Common myeloid progenitor, CD34-positive (primary cell): Measurements from ENCODE around the gene TTL.

Experiments
- CTCF ChIA-PET: fragments of 350-600 bp; sonication (Branson Sonifier 250); formaldehyde crosslinking; loops from one replicate; lab custom pipeline; 2021; ENCODE audit warnings: antibody characterized with exemption; lab: Charles Lee
- POLR2A ChIA-PET: fragments of 350-600 bp; sonication (Branson Sonifier 250); formaldehyde crosslinking; loops from one replicate; lab custom pipeline; 2021; ENCODE audit warnings: antibody characterized with exemption; lab: Charles Lee
- DNase-seq, 3 donors: peaks; one replicate each; pipeline versions ENCODE4 v3.0.0 to v3.0.0-alpha.2; 2013
- H3K27ac ChIP-seq, 2 experiments: 1 replicate in 1 of 2; 2 replicates in 1 of 2; pipeline ENCODE4 v1.7.0; 2013; ENCODE audit warnings: inconsistent platforms in 2 of 2, low read length in 2 of 2, mild to moderate bottlenecking in 2 of 2, low read depth in 1 of 2, moderate library complexity in 1 of 2; ENCODE audit not compliant: severe bottlenecking in 2 of 2, insufficient read depth in 1 of 2, poor library complexity in 1 of 2
- H3K27me3 ChIP-seq, 5 experiments: replicated peaks in 2 of 5; 1 replicate in 3 of 5; 2 replicates in 2 of 5; pipeline versions ENCODE4 v1.6.1 to v1.7.0; 2013; ENCODE audit warnings: low read length in 4 of 5, mild to moderate bottlenecking in 2 of 5, moderate library complexity in 2 of 5, inconsistent platforms in 1 of 5; ENCODE audit not compliant: insufficient read depth in 5 of 5, control insufficient read depth in 4 of 5
- H3K36me3 ChIP-seq, 4 experiments: 1 replicate in 2 of 4; 2 replicates in 2 of 4; pipeline versions ENCODE4 v1.6.1 to v1.7.0; 2013; ENCODE audit warnings: low read length in 3 of 4, control low read depth in 1 of 4, mild to moderate bottlenecking in 1 of 4; ENCODE audit not compliant: control insufficient read depth in 4 of 4, insufficient read depth in 4 of 4
- H3K4me1 ChIP-seq, 4 experiments: 1 replicate in 3 of 4; 2 replicates in 1 of 4; pipeline versions ENCODE4 v1.6.1 to v1.7.1; 2013; ENCODE audit warnings: low read length in 3 of 4, mild to moderate bottlenecking in 3 of 4, control low read depth in 1 of 4, inconsistent platforms in 1 of 4, moderate library complexity in 1 of 4; ENCODE audit not compliant: control insufficient read depth in 4 of 4, insufficient read depth in 4 of 4; ENCODE audit errors: control extremely low read depth in 1 of 4
- H3K4me3 ChIP-seq, 7 experiments: 1 replicate in 4 of 7; 2 replicates in 3 of 7; pipeline versions ENCODE4 v1.5.1 to v1.7.0; 2013; ENCODE audit warnings: mild to moderate bottlenecking in 7 of 7, low read length in 6 of 7, moderate library complexity in 6 of 7, inconsistent platforms in 2 of 7, low read depth in 2 of 7, control low read depth in 1 of 7; ENCODE audit not compliant: insufficient read depth in 4 of 7, control insufficient read depth in 1 of 7; ENCODE audit errors: extremely low read depth in 1 of 7
- H3K9me3 ChIP-seq, 5 experiments: 1 replicate in 4 of 5; 2 replicates in 1 of 5; pipeline versions ENCODE4 v1.6.1 to v1.7.1; 2013; ENCODE audit warnings: low read length in 4 of 5, mild to moderate bottlenecking in 2 of 5, inconsistent platforms in 1 of 5, low read depth in 1 of 5, moderate library complexity in 1 of 5; ENCODE audit not compliant: control insufficient read depth in 4 of 5, insufficient read depth in 2 of 5; ENCODE audit errors: control extremely low read depth in 1 of 5
- WGBS: methylation state at CpG from one replicate; pipeline ENCODE4 v1.1.5; 2013; ENCODE audit not compliant: insufficient coverage; 5-methylcytosine and 5-hydroxymethylcytosine counted together

The TTL gene

GRCh38 chr2:112476434-112476833, 5.5 kb upstream of the TTL start:
- no peak overlapping the region for H3K4me3 ChIP-seq
- WGBS: 99% methylated on average over 7 of the region's 7 CpGs
- no peak for DNase-seq
- no peaks in the 10 kb centered on the region for H3K36me3 ChIP-seq
- H3K27ac ChIP-seq: no peak overlapping the region
- no peaks in the 10 kb centered on the region for H3K9me3 ChIP-seq
- H3K27me3 ChIP-seq: no peaks in the 10 kb centered on the region
- H3K4me1 ChIP-seq: peaks cover 0 to 12% (median 7%) of the 10 kb centered on the region in 4 experiments
- CTCF ChIA-PET: no interaction called here
- POLR2A ChIA-PET: no interaction called here

- H3K4me3 ChIP-seq: peak overlapping the region in 6 of 7 experiments; percentile 82 to 97 (median 88)
- peaks cover 0 to 3% (median 0%) of the 10 kb centered on the region in 4 experiments for H3K36me3 ChIP-seq
- peak; percentile 38 to 59 (median 50) for DNase-seq
- ChIA-PET POLR2A (interaction anchor here (0.5 kb wide), 1 partner anchor 275 kb away, joined by 3 read pairs; no protein-coding TSS in a partner anchor), CTCF (interaction anchor here (0.6 to 2.7 kb wide), 14 partner anchors 11 to 246 kb away, joined by 3 to 15 read pairs (median 4); partner anchors contain the start of genes CHCHD5 and NT5DC4)
- H3K27me3 ChIP-seq: no peaks in the 10 kb centered on the region
- no peak overlapping the region for H3K27ac ChIP-seq
- peaks cover 8 to 30% (median 21%) of the 10 kb centered on the region in 4 experiments for H3K4me1 ChIP-seq
- H3K9me3 ChIP-seq: no peaks in the 10 kb centered on the region
- 14% methylated on average over 20 of the region's 20 CpGs for WGBS
These were observed 1.4 kb upstream of the TTL start for GRCh38 chr2:112480530-112481049.

- H3K9me3 ChIP-seq: no peaks in the 10 kb centered on the region
- DNase-seq: peak; percentile 89 to 94 (median 92)
- H3K4me1 ChIP-seq: peaks cover 8 to 30% (median 21%) of the 10 kb centered on the region in 4 experiments
- ChIA-PET CTCF (interaction anchor here (1.1 to 2.7 kb wide), 12 partner anchors 10 to 245 kb away, joined by 3 to 15 read pairs (median 4); no protein-coding TSS in a partner anchor), POLR2A (interaction anchor here (0.5 kb wide), 1 partner anchor 275 kb away, joined by 3 read pairs; no protein-coding TSS in a partner anchor)
- H3K36me3 ChIP-seq: peaks cover 0 to 7% (median under 1%) of the 10 kb centered on the region in 4 experiments
- H3K4me3 ChIP-seq: peak overlapping the region; percentile 82 to 97 (median 86)
- no peaks in the 10 kb centered on the region for H3K27me3 ChIP-seq
- 0% methylated on average over 18 of the region's 19 CpGs for WGBS
- H3K27ac ChIP-seq: peak overlapping the region; percentile 46 to 81
These were observed 867 bp upstream of the TTL start for GRCh38 chr2:112481050-112481527.

- Histone ChIP-seq H3K27me3 (no peaks in the 10 kb centered on the region), H3K27ac (peak overlapping the region in 1 of 2 experiments; percentile 73), H3K9me3 (no peaks in the 10 kb centered on the region), H3K36me3 (peaks cover 0 to 18% (median 3%) of the 10 kb centered on the region in 4 experiments), H3K4me3 (peak overlapping the region; percentile 83 to 97 (median 94)), H3K4me1 (peaks cover 8 to 30% (median 21%) of the 10 kb centered on the region in 4 experiments)
- ChIA-PET CTCF (interaction anchor here (1.2 kb wide), 1 partner anchor 60 kb away, joined by 3 read pairs; the partner anchor contains the start of gene POLR1B), POLR2A (interaction anchor here (0.6 kb wide), 1 partner anchor 20 kb away, joined by 6 read pairs; no protein-coding TSS in a partner anchor)
- peak; percentile 23 to 53 (median 37) for DNase-seq
- WGBS: under 1% methylated on average over 66 of the region's 77 CpGs
These were observed 519 bp downstream of the TTL start for GRCh38 chr2:112482309-112483041.

GRCh38 chr2:112483042-112483473, 1.1 kb downstream of the TTL start:
- peaks cover 0 to 24% (median 3%) of the 10 kb centered on the region in 4 experiments for H3K36me3 ChIP-seq
- no peaks in the 10 kb centered on the region for H3K27me3 ChIP-seq
- DNase-seq: peak in 2 of 3 donors; percentile 15 to 31
- peak overlapping the region in 1 of 2 experiments; percentile 73 for H3K27ac ChIP-seq
- H3K4me1 ChIP-seq: peaks cover 8 to 30% (median 21%) of the 10 kb centered on the region in 4 experiments
- ChIA-PET CTCF (interaction anchor here (0.7 to 1.2 kb wide), 2 partner anchors 9 to 60 kb away, joined by 3 read pairs; partner anchors contain the start of gene POLR1B), POLR2A (interaction anchor here (0.6 kb wide), 1 partner anchor 20 kb away, joined by 6 read pairs; no protein-coding TSS in a partner anchor)
- H3K4me3 ChIP-seq: peak overlapping the region; percentile 83 to 97 (median 94)
- WGBS: 23% methylated on average over 7 of the region's 10 CpGs
- no peaks in the 10 kb centered on the region for H3K9me3 ChIP-seq

- ChIA-PET POLR2A (no interaction called here), CTCF (interaction anchor here (0.7 kb wide), 1 partner anchor 10 kb away, joined by 3 read pairs; no protein-coding TSS in a partner anchor)
- Histone ChIP-seq H3K4me3 (no peak overlapping the region), H3K36me3 (peaks cover 0 to 25% (median 3%) of the 10 kb centered on the region in 4 experiments), H3K9me3 (no peaks in the 10 kb centered on the region), H3K4me1 (peaks cover 8 to 30% (median 21%) of the 10 kb centered on the region in 4 experiments), H3K27ac (no peak overlapping the region), H3K27me3 (no peaks in the 10 kb centered on the region)
- DNase-seq: no peak
- 60% methylated on average over 1 of the region's 3 CpGs for WGBS
These were observed 1.9 kb downstream of the TTL start for GRCh38 chr2:112483831-112484230.
